ENCODE measurements around the gene NCOR1.
"Not testable (repeated sequence)": the region's sequence is repeated elsewhere in the genome, so short reads cannot be mapped to it uniquely, and the experiment has no call there.

Gene NCOR1

DNA sequence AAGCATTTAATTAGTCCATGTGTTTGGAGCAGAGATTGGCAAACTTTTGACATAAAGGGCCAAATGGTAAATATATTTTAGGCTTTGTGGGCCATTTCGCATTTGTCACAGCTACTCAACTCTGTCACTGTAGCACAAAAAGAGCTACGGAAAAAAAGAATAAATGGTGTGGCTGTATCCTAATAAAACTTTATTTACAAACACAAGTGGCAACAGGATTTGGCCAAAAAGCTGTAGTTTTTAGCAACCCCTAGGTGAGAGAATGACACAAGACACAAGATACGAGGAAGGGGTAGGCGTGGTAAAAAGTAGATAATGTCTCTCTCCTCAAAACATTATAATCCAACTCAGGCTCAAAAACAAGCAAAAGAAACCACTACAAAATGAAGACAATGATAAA, 149.2 kb downstream of the NCOR1 start:
- Histone ChIP-seq H3K9ac (ENCODE audit: low read length) (no peak overlapping the region), H3K4me1 (ENCODE audit: control insufficient read depth, insufficient read depth, low read length) (peaks cover 4% of the 10 kb centered on the region), H3K27ac (ENCODE audit: low read depth, low read length) (no peak overlapping the region), H3K27me3 (ENCODE audit: control insufficient read depth, insufficient read depth, low read length) (no peaks in the 10 kb centered on the region), H3K4me3 (ENCODE audit: low read length) (no peak overlapping the region), H3K36me3 (ENCODE audit: control insufficient read depth, insufficient read depth, low read length) (peaks cover 31% of the 10 kb centered on the region)

DNA sequence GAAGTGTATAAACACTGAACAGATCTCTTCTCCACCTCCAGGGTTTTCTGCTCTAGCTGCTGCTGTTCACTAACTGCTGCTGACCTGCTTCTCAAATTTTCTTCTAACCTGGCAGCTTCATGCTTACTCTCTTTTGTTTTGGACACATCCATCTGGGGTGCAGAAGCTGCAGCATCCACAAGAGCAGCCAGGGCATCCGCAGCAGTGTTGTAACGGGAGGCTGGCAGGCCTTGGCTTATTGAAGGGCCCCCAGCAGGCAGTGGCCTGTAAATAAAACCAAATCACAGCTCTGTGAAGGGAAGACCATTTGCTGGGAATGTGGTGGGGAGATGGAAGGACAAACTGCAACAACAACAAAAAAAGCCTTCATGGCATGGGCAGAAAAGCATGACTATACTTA, 153.7 kb downstream of the NCOR1 start:
- Histone ChIP-seq H3K36me3 (ENCODE audit: control insufficient read depth, insufficient read depth, low read length) (peaks cover 35% of the 10 kb centered on the region), H3K9ac (ENCODE audit: low read length) (no peak overlapping the region), H3K27ac (ENCODE audit: low read depth, low read length) (no peak overlapping the region), H3K4me3 (ENCODE audit: low read length) (no peak overlapping the region), H3K4me1 (ENCODE audit: control insufficient read depth, insufficient read depth, low read length) (peaks cover 6% of the 10 kb centered on the region), H3K27me3 (ENCODE audit: control insufficient read depth, insufficient read depth, low read length) (no peaks in the 10 kb centered on the region)

DNA sequence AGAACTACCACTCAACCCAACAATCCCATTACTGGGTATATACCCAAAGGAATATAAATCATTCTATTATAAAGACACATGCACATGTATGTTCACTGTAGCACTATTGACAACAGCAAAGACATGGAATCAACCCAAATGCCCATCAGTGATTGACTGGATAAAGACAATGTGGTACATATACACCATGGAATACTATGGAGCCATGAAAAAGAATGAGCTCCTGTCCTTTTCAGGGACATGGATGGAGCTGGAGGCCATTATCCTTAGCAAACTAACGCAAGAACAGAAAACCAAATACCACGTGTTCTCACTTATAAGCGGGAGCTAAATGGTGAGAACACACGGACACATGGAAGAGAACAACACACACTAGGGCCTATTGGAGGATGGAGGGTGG, 160.2 kb downstream of the NCOR1 start:
- H3K36me3 ChIP-seq (ENCODE audit: control insufficient read depth, insufficient read depth, low read length) = peaks cover 31% of the 10 kb centered on the region
- H3K4me3 ChIP-seq (ENCODE audit: low read length); H3K4me1 ChIP-seq (ENCODE audit: control insufficient read depth, insufficient read depth, low read length); H3K27ac ChIP-seq (ENCODE audit: low read depth, low read length); H3K9ac ChIP-seq (ENCODE audit: low read length); H3K27me3 ChIP-seq (ENCODE audit: control insufficient read depth, insufficient read depth, low read length): not testable (repeated sequence)

DNA sequence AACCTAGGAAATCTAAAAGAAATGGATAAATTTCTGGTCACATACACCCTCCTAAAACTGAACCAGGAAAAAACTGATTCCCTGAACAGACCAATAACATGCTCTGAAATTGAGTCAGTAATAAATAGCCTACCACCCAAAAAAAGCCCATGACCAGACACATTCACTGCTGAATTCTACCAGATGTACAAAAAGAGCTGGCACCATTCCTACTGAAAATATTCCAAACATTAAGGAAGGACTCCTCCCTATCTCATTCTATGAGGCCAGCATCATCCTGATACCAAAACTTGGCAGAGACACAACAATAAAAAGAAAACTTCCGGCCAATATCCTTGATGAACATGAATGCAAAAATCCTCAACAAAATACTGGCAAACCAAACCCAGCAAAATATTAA, 162.8 kb downstream of the NCOR1 start:
- no peak overlapping the region for H3K9ac ChIP-seq (ENCODE audit: low read length)
- no peaks in the 10 kb centered on the region for H3K4me1 ChIP-seq (ENCODE audit: control insufficient read depth, insufficient read depth, low read length)
- no peak overlapping the region for H3K4me3 ChIP-seq (ENCODE audit: low read length)
- no peaks in the 10 kb centered on the region for H3K27me3 ChIP-seq (ENCODE audit: control insufficient read depth, insufficient read depth, low read length)
- no peak overlapping the region for H3K27ac ChIP-seq (ENCODE audit: low read depth, low read length)
- peaks cover 30% of the 10 kb centered on the region for H3K36me3 ChIP-seq (ENCODE audit: control insufficient read depth, insufficient read depth, low read length)

DNA sequence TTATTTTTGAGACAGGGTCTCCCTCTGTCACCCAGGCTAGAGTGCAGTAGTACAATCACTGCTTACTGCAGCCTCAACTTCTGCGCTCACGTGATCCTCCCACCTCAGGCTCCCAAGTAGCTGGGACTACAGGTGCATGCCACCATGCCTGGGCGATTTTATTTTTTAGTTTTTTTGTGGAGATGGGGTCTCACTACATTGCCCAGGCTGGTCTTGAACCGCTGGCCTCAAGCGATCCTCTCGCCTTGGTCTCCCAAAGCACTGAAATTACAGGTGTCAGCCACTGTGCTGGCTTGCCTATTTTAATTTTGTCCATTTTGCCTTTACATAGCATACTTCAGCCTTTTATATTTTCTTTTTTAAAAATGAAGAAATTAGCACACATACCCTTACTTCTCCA, 164.5 kb downstream of the NCOR1 start:
- peaks cover 28% of the 10 kb centered on the region for H3K36me3 ChIP-seq (ENCODE audit: control insufficient read depth, insufficient read depth, low read length)
- no peaks in the 10 kb centered on the region for H3K27me3 ChIP-seq (ENCODE audit: control insufficient read depth, insufficient read depth, low read length)
- no peak overlapping the region for H3K4me3 ChIP-seq (ENCODE audit: low read length)
- no peak overlapping the region for H3K9ac ChIP-seq (ENCODE audit: low read length)
- H3K27ac ChIP-seq (ENCODE audit: low read depth, low read length) = no peak overlapping the region
- no peaks in the 10 kb centered on the region for H3K4me1 ChIP-seq (ENCODE audit: control insufficient read depth, insufficient read depth, low read length)

DNA sequence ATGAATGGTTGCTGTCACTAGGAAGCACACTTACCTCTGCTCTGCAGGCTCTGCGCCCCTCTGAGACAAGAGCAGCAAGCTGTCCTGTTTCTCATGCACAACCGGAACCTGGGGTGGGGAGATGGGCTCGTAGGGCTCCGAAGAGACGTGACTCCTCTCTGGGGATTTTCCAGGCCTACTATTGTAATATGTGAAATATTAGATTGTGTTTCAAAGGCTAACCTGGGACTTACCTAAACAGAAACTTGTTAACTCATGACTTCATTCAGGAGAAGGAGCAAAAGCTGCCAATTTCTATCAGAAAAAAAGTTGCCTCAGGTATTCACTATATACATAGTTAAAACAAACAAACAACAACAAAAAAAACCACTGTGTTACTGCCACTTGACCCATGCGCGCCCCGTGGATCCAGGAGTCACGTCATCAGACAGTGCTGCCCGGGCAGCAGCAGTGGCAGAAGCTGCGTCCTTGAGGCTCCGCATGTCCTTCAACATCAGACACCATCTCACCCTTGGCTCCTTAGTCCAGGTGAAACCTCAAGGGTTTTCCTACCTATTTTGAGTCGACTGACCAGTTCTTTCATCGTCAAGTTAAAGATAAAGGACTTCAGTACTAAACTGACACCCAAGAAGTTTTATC, 166.4 kb downstream of the NCOR1 start:
- Histone ChIP-seq H3K27ac (ENCODE audit: low read depth, low read length) (no peak overlapping the region), H3K27me3 (ENCODE audit: control insufficient read depth, insufficient read depth, low read length) (no peaks in the 10 kb centered on the region), H3K36me3 (ENCODE audit: control insufficient read depth, insufficient read depth, low read length) (peaks cover 38% of the 10 kb centered on the region), H3K4me1 (ENCODE audit: control insufficient read depth, insufficient read depth, low read length) (no peaks in the 10 kb centered on the region), H3K4me3 (ENCODE audit: low read length) (no peak overlapping the region), H3K9ac (ENCODE audit: low read length) (no peak overlapping the region)

DNA sequence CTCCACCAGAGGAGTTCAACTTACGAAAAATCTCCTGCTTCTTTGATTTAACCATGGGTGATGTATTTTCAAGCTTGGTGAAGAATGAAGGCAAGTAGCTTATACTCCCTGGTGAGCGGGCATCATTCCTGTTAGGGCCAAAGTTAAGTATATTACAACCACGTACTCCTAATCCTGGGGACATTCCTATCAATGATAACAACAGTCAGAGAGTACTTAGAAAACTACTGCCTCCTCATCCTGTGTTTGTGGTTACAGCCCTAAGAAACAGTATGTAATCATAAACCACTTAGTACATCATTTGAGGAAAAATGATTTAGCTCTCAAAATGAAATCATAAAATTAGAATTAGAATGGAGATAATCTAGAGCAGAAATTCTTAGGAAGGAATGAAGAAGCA, 168.4 kb downstream of the NCOR1 start:
- H3K4me3 ChIP-seq (ENCODE audit: low read length) = no peak overlapping the region

DNA sequence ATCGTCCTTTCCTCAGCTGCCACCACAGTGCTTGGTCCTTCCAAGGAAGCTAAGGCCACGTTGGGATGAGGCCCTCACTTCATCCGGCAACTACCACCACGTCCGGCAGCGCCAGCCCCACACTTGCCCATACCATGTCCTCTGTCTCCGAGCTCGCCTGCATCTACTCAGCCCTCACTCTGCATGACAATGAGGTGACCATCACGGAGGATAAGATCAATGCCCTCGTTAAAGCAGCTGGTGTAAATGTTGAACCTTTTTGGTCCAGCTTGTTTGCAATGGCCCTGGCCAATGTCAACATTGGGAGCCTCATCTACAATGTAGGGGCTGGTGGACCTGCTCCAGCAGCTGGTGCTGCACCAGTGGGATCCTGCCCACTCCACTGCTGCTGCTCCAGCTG, 170.8 kb downstream of the NCOR1 start:
- Histone ChIP-seq H3K4me1 (ENCODE audit: control insufficient read depth, insufficient read depth, low read length) (no peaks in the 10 kb centered on the region), H3K36me3 (ENCODE audit: control insufficient read depth, insufficient read depth, low read length) (peaks cover 44% of the 10 kb centered on the region), H3K4me3 (ENCODE audit: low read length) (no peak overlapping the region), H3K27me3 (ENCODE audit: control insufficient read depth, insufficient read depth, low read length) (no peaks in the 10 kb centered on the region), H3K9ac (ENCODE audit: low read length) (no peak overlapping the region), H3K27ac (ENCODE audit: low read depth, low read length) (no peak overlapping the region)

More for the DNA sequence above, 168.4 kb downstream of the NCOR1 start:
- Histone ChIP-seq H3K9ac (ENCODE audit: low read length) (no peak overlapping the region), H3K4me1 (ENCODE audit: control insufficient read depth, insufficient read depth, low read length) (no peaks in the 10 kb centered on the region), H3K27me3 (ENCODE audit: control insufficient read depth, insufficient read depth, low read length) (no peaks in the 10 kb centered on the region), H3K27ac (ENCODE audit: low read depth, low read length) (no peak overlapping the region), H3K36me3 (ENCODE audit: control insufficient read depth, insufficient read depth, low read length) (peaks cover 44% of the 10 kb centered on the region)

DNA sequence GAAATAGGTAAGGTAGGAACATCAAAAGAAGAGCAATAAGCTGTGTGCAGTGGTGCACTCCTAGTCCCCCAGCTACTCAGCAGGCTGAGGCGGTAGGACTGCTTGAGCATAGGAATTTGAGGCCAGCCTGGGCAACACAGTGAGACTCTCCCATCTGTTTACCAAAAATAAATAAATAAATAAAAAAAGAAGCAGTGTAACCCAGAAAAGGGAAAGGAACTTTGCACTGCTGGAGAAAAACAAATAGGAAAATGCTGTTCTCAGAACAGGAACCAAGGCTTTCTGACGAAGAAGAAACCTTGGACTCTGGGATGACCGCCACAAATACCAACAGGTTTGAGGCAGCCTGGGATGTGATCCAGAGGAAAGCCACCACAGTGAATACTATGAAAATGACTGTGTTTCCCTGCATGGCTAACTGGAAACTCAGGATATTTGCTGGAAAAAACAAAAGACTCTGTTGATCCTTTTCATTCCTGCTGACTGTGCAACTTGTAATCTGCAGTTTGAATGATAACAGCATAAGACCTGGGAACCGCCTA, 174.6 kb downstream of the NCOR1 start:
- Histone ChIP-seq H3K27ac (ENCODE audit: low read depth, low read length) (no peak overlapping the region), H3K4me3 (ENCODE audit: low read length) (no peak overlapping the region), H3K27me3 (ENCODE audit: control insufficient read depth, insufficient read depth, low read length) (no peaks in the 10 kb centered on the region), H3K9ac (ENCODE audit: low read length) (no peak overlapping the region), H3K36me3 (ENCODE audit: control insufficient read depth, insufficient read depth, low read length) (peaks cover 37% of the 10 kb centered on the region), H3K4me1 (ENCODE audit: control insufficient read depth, insufficient read depth, low read length) (no peaks in the 10 kb centered on the region)

DNA sequence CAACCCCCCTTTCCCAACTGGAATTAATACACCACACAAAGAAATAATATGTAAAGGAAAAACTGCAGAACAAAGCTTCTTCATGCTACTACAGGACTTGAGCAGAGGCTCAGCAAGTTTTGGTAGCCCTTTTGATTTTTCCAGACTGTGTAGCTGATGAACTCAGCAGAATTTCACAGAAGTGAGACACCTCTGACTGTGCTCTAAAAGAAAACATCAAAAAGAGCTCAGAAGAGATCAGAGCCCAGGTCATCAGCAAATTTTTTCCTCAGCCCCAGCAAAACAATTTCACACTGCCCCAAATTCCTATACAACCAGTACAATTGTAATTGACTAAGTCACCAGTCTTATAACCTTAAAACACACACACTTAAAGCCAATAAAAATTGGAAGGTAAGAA, 177.7 kb downstream of the NCOR1 start:
- Histone ChIP-seq H3K27ac (ENCODE audit: low read depth, low read length) (no peak overlapping the region), H3K4me1 (ENCODE audit: control insufficient read depth, insufficient read depth, low read length) (no peaks in the 10 kb centered on the region), H3K4me3 (ENCODE audit: low read length) (no peak overlapping the region), H3K36me3 (ENCODE audit: control insufficient read depth, insufficient read depth, low read length) (peaks cover 22% of the 10 kb centered on the region), H3K9ac (ENCODE audit: low read length) (no peak overlapping the region), H3K27me3 (ENCODE audit: control insufficient read depth, insufficient read depth, low read length) (no peaks in the 10 kb centered on the region)

DNA sequence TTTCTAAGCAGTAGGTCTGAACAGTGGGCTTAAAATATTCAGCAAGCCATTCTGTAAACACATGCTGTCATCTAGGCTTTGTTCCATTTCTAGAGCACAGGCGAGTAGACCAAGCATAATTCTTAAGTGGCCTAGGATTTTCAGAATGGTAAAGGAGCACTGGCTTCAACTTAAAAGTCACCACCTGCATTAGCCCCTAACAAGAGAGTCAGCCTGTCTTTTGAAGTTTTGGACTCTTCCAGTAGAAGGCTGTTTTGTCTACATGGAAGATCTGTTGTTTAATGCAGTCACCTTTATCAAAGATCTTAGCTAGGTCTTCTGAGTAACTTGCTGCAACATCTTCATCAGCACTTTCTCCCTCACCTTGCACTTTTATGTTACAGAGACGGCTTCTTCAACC, 179.1 kb downstream of the NCOR1 start:
- Histone ChIP-seq H3K4me3 (ENCODE audit: low read length) (no peak overlapping the region), H3K9ac (ENCODE audit: low read length) (no peak overlapping the region), H3K36me3 (ENCODE audit: control insufficient read depth, insufficient read depth, low read length) (peaks cover 30% of the 10 kb centered on the region), H3K4me1 (ENCODE audit: control insufficient read depth, insufficient read depth, low read length) (no peaks in the 10 kb centered on the region), H3K27ac (ENCODE audit: low read depth, low read length) (no peak overlapping the region), H3K27me3 (ENCODE audit: control insufficient read depth, insufficient read depth, low read length) (no peaks in the 10 kb centered on the region)

DNA sequence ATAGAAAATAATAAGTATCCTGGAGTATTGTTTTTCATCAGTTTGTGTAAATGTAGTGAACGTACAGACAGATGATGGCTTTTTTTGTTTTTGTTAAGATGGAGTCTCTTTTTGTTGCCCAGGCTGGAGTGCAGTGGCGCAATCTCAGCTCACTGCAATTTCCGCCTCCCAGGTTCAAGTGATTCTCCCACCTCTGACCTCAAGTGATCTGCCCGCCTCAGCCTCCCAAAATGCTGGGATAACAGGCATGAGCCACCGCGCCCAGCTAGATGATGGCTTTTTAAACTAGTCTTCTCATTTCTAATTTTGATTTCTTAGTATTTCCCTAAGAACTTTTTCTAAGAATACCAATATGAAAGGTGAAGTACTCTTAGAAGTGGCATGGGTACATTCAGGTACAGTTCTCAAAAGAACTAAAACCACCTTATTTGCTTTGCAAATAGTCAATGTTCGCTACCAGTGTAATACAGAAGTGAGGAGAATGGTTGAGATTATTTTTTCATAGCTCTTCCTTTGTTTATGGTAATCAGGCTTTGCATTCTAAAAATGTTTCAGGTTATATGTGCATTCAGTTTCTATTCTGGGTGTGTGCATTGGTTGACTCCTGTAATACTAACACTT, 181.5 kb downstream of the NCOR1 start:
- H3K36me3 ChIP-seq (ENCODE audit: control insufficient read depth, insufficient read depth, low read length) = peaks cover 32% of the 10 kb centered on the region
- H3K27ac ChIP-seq (ENCODE audit: low read depth, low read length) = no peak overlapping the region
- H3K9ac ChIP-seq (ENCODE audit: low read length) = no peak overlapping the region
- no peak overlapping the region for H3K4me3 ChIP-seq (ENCODE audit: low read length)
- H3K4me1 ChIP-seq (ENCODE audit: control insufficient read depth, insufficient read depth, low read length) = no peaks in the 10 kb centered on the region
- no peaks in the 10 kb centered on the region for H3K27me3 ChIP-seq (ENCODE audit: control insufficient read depth, insufficient read depth, low read length)

Data from rectal smooth muscle tissue (tissue), 1 donor.